ENCODE results near the gene MAP3K10. TPM values are rescaled to one million over a fixed set of nuclear protein-coding genes. Genes with fewer than 3 reads are reported as not detected.

The MAP3K10 gene
- total RNA-seq, 3 donors from 2014 or later: 11.0 to 23.3 (median 12.2) TPM

GRCh38 chr19:40242480-40242879 is 51.3 kb downstream of the MAP3K10 start:
- H3K4me3 ChIP-seq: no peak overlapping the region
- no peaks in the 10 kb centered on the region for H3K9me3 ChIP-seq
- ATAC-seq (no peak), DNase-seq (no peak)
- intact Hi-C loops (cut with DNase I, micrococcal nuclease): no loop called here
- TF ChIP-seq CTCF (IDR thresholded peaks at IDR 0.05): no peak
- H3K36me3 ChIP-seq (ENCODE audit: low read depth): no peaks in the 10 kb centered on the region
- no peaks in the 10 kb centered on the region for H3K4me1 ChIP-seq (ENCODE audit: low read depth)

- Histone ChIP-seq H3K9me3 (no peaks in the 10 kb centered on the region), H3K4me3 (no peak overlapping the region), H3K4me1 (ENCODE audit: low read depth) (no peaks in the 10 kb centered on the region), H3K36me3 (ENCODE audit: low read depth) (no peaks in the 10 kb centered on the region)
- DNase-seq (no peak), ATAC-seq (no peak)
- no peak for TF ChIP-seq CTCF (IDR thresholded peaks at IDR 0.05)
- intact Hi-C loops (cut with DNase I, micrococcal nuclease): no loop called here
Observed at GRCh38 chr19:40243181-40243580, 52.0 kb downstream of the MAP3K10 start.

GRCh38 chr19:40244579-40245317 is 53.5 kb downstream of the MAP3K10 start:
- no peaks in the 10 kb centered on the region for H3K36me3 ChIP-seq (ENCODE audit: low read depth)
- no peaks in the 10 kb centered on the region for H3K4me1 ChIP-seq (ENCODE audit: low read depth)
- H3K9me3 ChIP-seq: no peaks in the 10 kb centered on the region
- TF ChIP-seq CTCF (IDR thresholded peaks at IDR 0.05): no peak
- no peak for ATAC-seq
- intact Hi-C loops (cut with DNase I, micrococcal nuclease): no loop called here
- DNase-seq: no peak
- no peak overlapping the region for H3K4me3 ChIP-seq

- Histone ChIP-seq H3K4me1 (ENCODE audit: low read depth) (no peaks in the 10 kb centered on the region), H3K9me3 (no peaks in the 10 kb centered on the region), H3K4me3 (no peak overlapping the region), H3K36me3 (ENCODE audit: low read depth) (no peaks in the 10 kb centered on the region)
- ATAC-seq: no peak
- TF ChIP-seq CTCF (IDR thresholded peaks at IDR 0.05): no peak
- intact Hi-C loops (cut with DNase I, micrococcal nuclease): no loop called here
- no peak for DNase-seq
Observed at GRCh38 chr19:40245506-40246128, 54.4 kb downstream of the MAP3K10 start.

DNA sequence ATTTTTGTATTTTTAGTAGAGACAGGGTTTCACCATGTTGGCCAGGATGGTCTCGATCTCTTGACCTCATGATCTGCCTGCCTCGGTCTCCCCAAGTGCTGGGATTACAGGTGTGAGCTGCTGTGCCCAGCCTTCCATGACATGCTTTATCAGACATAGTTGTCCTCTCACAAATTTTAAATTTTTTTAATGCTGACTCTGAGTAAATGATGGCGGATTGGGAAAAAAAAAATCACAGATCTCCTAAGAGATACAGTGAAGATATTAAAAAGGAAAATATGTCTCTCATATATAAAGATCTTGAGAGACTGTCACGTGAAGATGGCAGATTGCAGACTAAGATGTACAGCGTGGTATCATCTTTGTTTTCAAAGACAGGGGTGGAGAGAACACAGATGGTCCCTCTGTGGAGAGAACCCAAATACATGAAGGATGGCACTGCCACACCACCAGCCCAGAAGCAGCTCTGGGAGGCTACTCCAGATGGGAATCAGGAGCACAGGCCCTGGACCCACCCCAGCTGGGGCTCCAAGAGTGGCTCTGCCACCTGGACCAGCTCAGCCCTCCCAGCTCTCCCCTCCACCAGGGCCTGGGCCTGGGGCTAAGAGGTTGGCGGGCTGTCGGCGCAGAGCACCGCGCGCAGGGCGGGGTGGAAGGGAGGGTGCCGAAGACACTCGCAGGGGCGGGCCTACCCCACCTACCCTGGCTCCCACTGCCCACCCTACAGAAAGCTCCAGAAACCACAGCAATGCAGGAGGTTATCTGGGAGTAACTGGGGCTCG is 55.3 kb downstream of the MAP3K10 start:
- Histone ChIP-seq H3K4me1 (ENCODE audit: low read depth) (no peaks in the 10 kb centered on the region), H3K9me3 (no peaks in the 10 kb centered on the region), H3K36me3 (ENCODE audit: low read depth) (no peaks in the 10 kb centered on the region), H3K4me3 (no peak overlapping the region)
- no peak for TF ChIP-seq CTCF (IDR thresholded peaks at IDR 0.05)
- no peak for DNase-seq
- intact Hi-C loops (cut with DNase I, micrococcal nuclease): no loop called here
- ATAC-seq: no peak

All from mucosa of descending colon (tissue), 3 donors.